H1 (cell line): ENCODE measurements around the gene TSEN34. TPM values are rescaled to one million over a fixed set of nuclear protein-coding genes. Genes with fewer than 3 reads are reported as not detected.
A peak's percentile ranks its signal among the peaks of the same experiment; 100 is the strongest.

ENCODE experiments used
- CTCF ChIA-PET: fragments of 300-600 bp; sonication (Branson Sonifier 250); formaldehyde crosslinking; loops from one replicate; lab custom pipeline; 2021; ENCODE audit not compliant: partially characterized antibody; lab: Charles Lee
- POLR2A ChIA-PET: fragments of 300-600 bp; sonication (Branson Sonifier 250); formaldehyde crosslinking; loops from one replicate; lab custom pipeline; 2021; ENCODE audit warnings: inconsistent platforms; ENCODE audit not compliant: partially characterized antibody; lab: Charles Lee
- DNase-seq, 2 experiments: peaks; one replicate each; pipeline versions ENCODE4 v3.0.0 to v3.0.0-alpha.2; 2010 to 2022; ENCODE audit warnings: low spot score in 2 of 2, low read depth in 1 of 2, mixed read lengths in 1 of 2
- FAIRE-seq: peaks from 2 replicates; lab custom pipeline; 2011; peaks lifted over from hg19 to GRCh38; lab: Jason Lieb, UNC
- H2AFZ ChIP-seq: 2 replicates; pipeline ENCODE4 v1.8.1; 2012; ENCODE audit warnings: low read length, inconsistent platforms
- H2AK5ac ChIP-seq: 2 replicates; pipeline ENCODE4 v1.6.1; 2013; ENCODE audit warnings: low read depth, low read length
- H2BK120ac ChIP-seq: replicated peaks from 2 replicates; pipeline ENCODE3; 2013; ENCODE audit warnings: low read depth, low read length, inconsistent platforms
- H2BK12ac ChIP-seq: 2 replicates; pipeline ENCODE4 v1.6.1; 2013; ENCODE audit warnings: low read depth, low read length
- H2BK15ac ChIP-seq: 2 replicates; pipeline ENCODE4 v1.6.1; 2013; ENCODE audit warnings: low read length
- H2BK20ac ChIP-seq: 2 replicates; pipeline ENCODE4 v1.6.1; 2013; ENCODE audit warnings: low read length
- H2BK5ac ChIP-seq: 2 replicates; pipeline ENCODE4 v1.6.1; 2013; ENCODE audit warnings: low read depth, low read length
- H3K14ac ChIP-seq: 2 replicates; pipeline ENCODE4 v1.6.1; 2013; ENCODE audit warnings: inconsistent platforms; ENCODE audit not compliant: insufficient read length
- H3K18ac ChIP-seq: 2 replicates; pipeline ENCODE4 v1.6.1; 2013; ENCODE audit warnings: low read length; ENCODE audit errors: extremely low read depth
- H3K23ac ChIP-seq: 2 replicates; pipeline ENCODE4 v1.6.1; 2013; ENCODE audit warnings: inconsistent platforms; ENCODE audit not compliant: insufficient read length
- H3K23me2 ChIP-seq: 2 replicates; pipeline ENCODE4 v1.6.1; 2013; ENCODE audit warnings: low read depth, low read length
- H3K27ac ChIP-seq: 2 replicates; pipeline ENCODE4 v1.6.1; 2011; ENCODE audit warnings: low read depth, low read length, inconsistent platforms
- H3K27me3 ChIP-seq, 4 experiments: replicated peaks in 1 of 4; 1 replicate in 1 of 4; 2 replicates in 3 of 4; pipeline versions ENCODE4 v1.6.1 to v1.8.1; 2011 to 2013; ENCODE audit warnings: low read length in 3 of 4, mild to moderate bottlenecking in 3 of 4, inconsistent platforms in 2 of 4, mixed read lengths in 2 of 4, moderate library complexity in 1 of 4; ENCODE audit not compliant: control insufficient read depth in 3 of 4, insufficient read depth in 3 of 4; ENCODE audit errors: extremely low read depth in 1 of 4
- H3K36me3 ChIP-seq, 4 experiments: 2 replicates each; pipeline versions ENCODE4 v1.6.1 to v1.8.1; 2011 to 2013; ENCODE audit warnings: mild to moderate bottlenecking in 4 of 4, low read length in 3 of 4, moderate library complexity in 2 of 4, control low read depth in 1 of 4, inconsistent platforms in 1 of 4; ENCODE audit not compliant: insufficient read depth in 4 of 4, control insufficient read depth in 2 of 4
- H3K4ac ChIP-seq: replicated peaks from 2 replicates; pipeline ENCODE3; 2013; ENCODE audit warnings: low read length, low read depth, mixed read lengths, inconsistent platforms; ENCODE audit not compliant: insufficient read length
- H3K4me1 ChIP-seq, 4 experiments: replicated peaks in 1 of 4; 1 replicate in 1 of 4; 2 replicates in 3 of 4; pipeline versions ENCODE4 v1.6.1 to v1.8.1; 2011 to 2013; ENCODE audit warnings: low read length in 3 of 4, inconsistent platforms in 2 of 4, mixed read lengths in 1 of 4; ENCODE audit not compliant: insufficient read depth in 4 of 4, control insufficient read depth in 3 of 4
- H3K4me2 ChIP-seq, 2 experiments: 2 replicates each; pipeline versions ENCODE4 v1.6.1 to v1.8.1; 2011 to 2013; ENCODE audit warnings: low read depth in 2 of 2, low read length in 2 of 2, control low read depth in 1 of 2, inconsistent platforms in 1 of 2, mild to moderate bottlenecking in 1 of 2; ENCODE audit not compliant: insufficient read depth in 1 of 2
- H3K4me3 ChIP-seq, 4 experiments: fragments of 200-600, 300-600 bp in 1 of 4; sonication (generic), shearing (Covaris generic), sonication (Bioruptor Twin) in 1 of 4; 2 replicates each; pipeline versions ENCODE4 v1.5.1 to v1.8.1; 2011 to 2016; ENCODE audit warnings: low read length in 4 of 4, low read depth in 3 of 4, control low read depth in 2 of 4, inconsistent platforms in 2 of 4, mild to moderate bottlenecking in 2 of 4, mixed read lengths in 1 of 4, moderate library complexity in 1 of 4; ENCODE audit not compliant: insufficient read depth in 2 of 4; ENCODE audit errors: extremely low read depth in 1 of 4
- H3K56ac ChIP-seq: replicated peaks from 2 replicates; pipeline ENCODE3; 2013; ENCODE audit warnings: low read depth, mild to moderate bottlenecking, mixed read lengths, low read length, inconsistent platforms; ENCODE audit not compliant: insufficient read length
- H3K79me1 ChIP-seq: 2 replicates; pipeline ENCODE4 v1.6.1; 2013; ENCODE audit warnings: low read depth, low read length, control low read depth
- H3K79me2 ChIP-seq, 2 experiments: 2 replicates each; pipeline versions ENCODE4 v1.6.1 to v1.8.1; 2012 to 2013; ENCODE audit warnings: low read length in 2 of 2, mild to moderate bottlenecking in 2 of 2, inconsistent platforms in 1 of 2; ENCODE audit not compliant: insufficient read depth in 2 of 2, control insufficient read depth in 1 of 2
- H3K9ac ChIP-seq, 4 experiments: replicated peaks in 1 of 4; 1 replicate in 1 of 4; 2 replicates in 3 of 4; pipeline versions ENCODE4 v1.6.1 to v1.8.1; 2011 to 2013; ENCODE audit warnings: low read depth in 3 of 4, low read length in 3 of 4, control low read depth in 2 of 4, mild to moderate bottlenecking in 2 of 4, moderate library complexity in 2 of 4, inconsistent platforms in 1 of 4; ENCODE audit errors: extremely low read depth in 1 of 4
- H3K9me3 ChIP-seq, 2 experiments: 2 replicates each; pipeline versions ENCODE4 v1.6.1 to v1.8.1; 2012 to 2013; ENCODE audit warnings: mild to moderate bottlenecking in 2 of 2, moderate library complexity in 2 of 2, control low read depth in 1 of 2, inconsistent platforms in 1 of 2, low read depth in 1 of 2, low read length in 1 of 2, mixed read lengths in 1 of 2; ENCODE audit not compliant: insufficient read depth in 2 of 2
- H4K20me1 ChIP-seq, 2 experiments: replicated peaks in 1 of 2; 2 replicates each; pipeline versions ENCODE3 to v1.8.1; 2011 to 2013; ENCODE audit warnings: inconsistent platforms in 2 of 2, low read length in 2 of 2, mild to moderate bottlenecking in 1 of 2; ENCODE audit not compliant: insufficient read depth in 2 of 2, control insufficient read depth in 1 of 2
- H4K5ac ChIP-seq: 2 replicates; pipeline ENCODE4 v1.6.1; 2013; ENCODE audit warnings: low read length, low read depth, mixed read lengths, inconsistent platforms; ENCODE audit not compliant: insufficient read length
- H4K8ac ChIP-seq: 2 replicates; pipeline ENCODE4 v1.8.0; 2013; ENCODE audit warnings: mild to moderate bottlenecking, moderate library complexity, low read length, inconsistent platforms; ENCODE audit not compliant: insufficient read depth; ENCODE audit errors: extremely low read depth
- H4K91ac ChIP-seq: replicated peaks from 2 replicates; pipeline ENCODE3; 2013; ENCODE audit warnings: low read length, mixed read lengths, inconsistent platforms; ENCODE audit not compliant: insufficient read length
- ASH2L ChIP-seq: fragments of 200-600, 300-600 bp; sonication (generic); IDR thresholded peaks from one replicate; pipeline ENCODE4 v1.7.1; 2017; ENCODE audit warnings: low read length
- CEBPB ChIP-seq: IDR thresholded peaks from 2 replicates; pipeline ENCODE4 v1.6.1; 2012; ENCODE audit warnings: low read depth, low read length
- WGBS, 2 experiments: shearing (Covaris generic) in 1 of 2; methylation state at CpG; one replicate each; pipeline versions ENCODE4 v1.1.6 to v1.1.7; 2013 to 2015; ENCODE audit warnings: low lambda C conversion rate in 2 of 2, mixed read lengths in 2 of 2, inconsistent platforms in 1 of 2, low coverage in 1 of 2, missing lambda C conversion rate in 1 of 2; ENCODE audit not compliant: insufficient replicate concordance in 2 of 2, insufficient coverage in 1 of 2, insufficient read length in 1 of 2; ENCODE audit errors: extremely low coverage in 1 of 2, missing lambda C conversion rate in 1 of 2; 5-methylcytosine and 5-hydroxymethylcytosine counted together
- polyA plus RNA-seq, 7 experiments: library from polyadenylated mRNA; depleted of rRNA in 3 of 7; stranded (reverse) in 5 of 7; unstranded in 2 of 7; fragments of >200 nt in 5 of 7; fragments of 200-250 nt in 2 of 7; gene quantifications; 1 replicate in 5 of 7; 2 replicates in 1 of 7; 4 replicates in 1 of 7; pipeline versions ENCODE4 v1.2.1 to v1.2.3, GENCODE V29; 2011 to 2013; ENCODE audit warnings: missing spikeins in 2 of 7, mixed read lengths in 2 of 7
- total RNA-seq: library from RNA; stranded (reverse); fragmentation: NEBNext Ultra II Directional; extraction: Animal tissue kit (Norgen Biotek cat#: 25700); gene quantifications from 2 replicates; pipeline ENCODE4 v1.2.1, GENCODE V29; 2021

Gene TSEN34
- total and polyA plus RNA-seq, 2 of the 8 experiments (the other 6 are each of a cell fraction or from before 2014, with no cell fraction given): 22.5 to 52.3 TPM

GRCh38 chr19:54201980-54202379, 10.9 kb downstream of the TSEN34 start:
- H3K23me2 ChIP-seq: peaks cover 20% of the 10 kb centered on the region
- H3K4me2 ChIP-seq: peak overlapping the region; percentile 60 to 90
- H2BK20ac ChIP-seq: no peak overlapping the region
- no peak overlapping the region for H3K27ac ChIP-seq
- no peak overlapping the region for H3K18ac ChIP-seq
- CTCF ChIA-PET: interaction anchor here (0.6 to 2.9 kb wide), 4 partner anchors 9 to 1322 kb away, joined by 3 to 7 read pairs (median 6); partner anchors contain the start of gene TMC4
- no peak overlapping the region for H2AFZ ChIP-seq
- H3K14ac ChIP-seq: no peak overlapping the region
- peaks cover 46 to 51% of the 10 kb centered on the region in 2 experiments for H4K20me1 ChIP-seq
- no peak overlapping the region for H4K8ac ChIP-seq
- no peak overlapping the region for H2BK120ac ChIP-seq
- no peak overlapping the region for H3K23ac ChIP-seq
- FAIRE-seq (no peak), DNase-seq (no peak)
- POLR2A ChIA-PET: interaction anchor here (0.9 to 28.7 kb wide), 25 partner anchors 5 to 260 kb away, joined by 3 to 909 read pairs (median 6); partner anchors contain the start of genes LILRB2, LILRB3, LILRB5 and MBOAT7
- no peak overlapping the region for H3K56ac ChIP-seq
- H3K36me3 ChIP-seq: peaks cover 41 to 58% (median 51%) of the 10 kb centered on the region in 4 experiments
- peak overlapping the region; percentile 98 to 99 (median 98) for H3K9ac ChIP-seq
- no peak overlapping the region for H3K4ac ChIP-seq
- no peak for TF ChIP-seq ASH2L
- 0 out of 2 replicates have a peak, but pooled peaks have one; percentile 10 for TF ChIP-seq CEBPB
- peaks cover 32 to 64% of the 10 kb centered on the region in 2 experiments for H3K79me2 ChIP-seq
- H4K5ac ChIP-seq: no peak overlapping the region
- H3K27me3 ChIP-seq: no peaks in the 10 kb centered on the region
- peaks cover 14% of the 10 kb centered on the region for H3K79me1 ChIP-seq
- H3K4me3 ChIP-seq: peak overlapping the region; percentile 81 to 96 (median 93)
- peaks cover 12 to 25% (median 17%) of the 10 kb centered on the region in 4 experiments for H3K4me1 ChIP-seq
- no peak overlapping the region for H2BK5ac ChIP-seq
- no peak overlapping the region for H2BK12ac ChIP-seq
- H3K9me3 ChIP-seq: no peaks in the 10 kb centered on the region
- H4K91ac ChIP-seq: no peak overlapping the region
- 78% methylated on average over 13 of the region's 13 CpGs; no CpG with 5 or more reads in 1 of the 2 experiments for WGBS, 2 experiments
- H2BK15ac ChIP-seq: no peak overlapping the region
- H2AK5ac ChIP-seq: no peak overlapping the region
